HFF-Myc (cell line): Measurements from ENCODE around the gene BICD2.

Experiments used
- DNase-seq: peaks from one replicate; pipeline ENCODE4 v3.0.0-alpha.2; 2011; ENCODE audit warnings: low read depth; ENCODE audit errors: extremely low read depth
- H3K4me3 ChIP-seq: replicated peaks from 2 replicates; pipeline ENCODE4 v1.5.1; 2011; ENCODE audit warnings: low read depth, mild to moderate bottlenecking, control low read depth, low read length
- CTCF ChIP-seq: IDR thresholded peaks from 2 replicates; pipeline ENCODE4 v1.5.1; 2012; ENCODE audit warnings: mild to moderate bottlenecking, low read depth, low read length, control low read depth; ENCODE audit errors: missing control alignments

Gene BICD2

GRCh38 chr9:92786298-92786697, 21.7 kb upstream of the BICD2 start:
- no peak for TF ChIP-seq CTCF
- DNase-seq = no peak
- no peak overlapping the region for H3K4me3 ChIP-seq

- no peak for TF ChIP-seq CTCF
- no peak for DNase-seq
- H3K4me3 ChIP-seq = no peak overlapping the region
Observed at GRCh38 chr9:92781899-92782298, 17.3 kb upstream of the BICD2 start.

- no peak for TF ChIP-seq CTCF
- H3K4me3 ChIP-seq = no peak overlapping the region
- DNase-seq = no peak
Observed at GRCh38 chr9:92780206-92780605, 15.6 kb upstream of the BICD2 start.

DNA sequence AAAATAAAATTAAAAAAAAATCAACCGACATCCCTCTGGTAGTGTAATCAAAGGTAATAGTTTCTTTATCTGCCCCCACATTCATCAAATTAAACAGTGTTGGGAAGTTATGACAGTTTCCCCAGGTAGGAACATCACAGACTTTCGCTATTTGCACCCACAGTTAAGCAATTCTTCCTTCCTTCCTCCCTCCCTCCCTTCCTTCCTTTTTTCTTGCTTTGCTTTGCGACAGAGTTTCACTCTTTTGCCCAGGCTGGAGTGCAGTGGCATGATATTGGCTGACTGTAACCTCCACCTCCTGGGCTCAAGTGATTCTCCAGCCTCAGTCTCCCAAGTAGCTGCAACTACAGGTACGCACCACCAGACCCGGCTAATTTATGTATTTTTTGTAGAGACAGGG, 10.8 kb upstream of the BICD2 start:
- no peak for DNase-seq
- H3K4me3 ChIP-seq = no peak overlapping the region
- TF ChIP-seq CTCF = no peak

DNA sequence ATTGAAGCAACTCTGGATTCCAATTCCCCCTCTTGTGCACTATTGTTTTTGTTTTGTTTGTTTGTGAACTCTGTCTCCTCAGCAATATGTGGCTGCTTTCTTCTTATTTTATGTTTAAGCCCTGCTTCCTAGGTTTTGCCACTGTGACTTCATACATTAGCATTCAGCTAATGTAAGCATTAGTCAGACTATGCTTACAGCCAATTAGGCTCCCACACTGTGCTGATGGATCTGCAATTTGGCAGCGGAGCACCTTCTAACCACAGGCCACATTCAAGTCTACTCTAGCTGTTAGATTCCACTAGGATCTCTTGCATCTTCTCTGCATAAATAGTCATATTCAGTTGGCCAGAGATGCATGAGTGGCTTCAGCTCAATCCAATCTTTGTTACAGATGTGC, 9.6 kb upstream of the BICD2 start:
- H3K4me3 ChIP-seq = no peak overlapping the region
- TF ChIP-seq CTCF = no peak
- peak; percentile 46 for DNase-seq

DNA sequence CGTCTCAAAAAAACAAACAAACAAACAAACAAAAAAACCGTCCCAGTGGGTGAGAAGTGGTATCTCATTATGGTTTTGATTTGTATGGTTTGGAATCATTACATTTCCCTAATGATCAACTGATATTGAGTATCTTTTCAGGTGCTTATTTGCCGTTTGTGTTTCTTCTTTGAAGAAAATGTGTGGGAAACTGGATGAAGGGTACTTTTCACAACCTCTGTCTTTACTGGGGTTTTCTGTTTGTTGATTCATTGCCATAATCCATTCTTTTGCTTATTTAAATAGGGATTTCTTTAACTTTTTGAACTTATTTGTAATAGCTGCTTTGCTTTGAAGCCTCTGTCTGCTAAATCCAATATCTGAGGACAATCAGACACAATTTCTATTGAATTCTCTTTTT, 9.2 kb upstream of the BICD2 start:
- DNase-seq = no peak
- H3K4me3 ChIP-seq = no peak overlapping the region
- no peak for TF ChIP-seq CTCF

GRCh38 chr9:92771309-92771708, 6.7 kb upstream of the BICD2 start:
- TF ChIP-seq CTCF = no peak
- DNase-seq = no peak
- H3K4me3 ChIP-seq = no peak overlapping the region
